Osteoblast (primary cell): ENCODE measurements around the gene SCUBE1. TPM values are rescaled to one million over a fixed set of nuclear protein-coding genes. Genes with fewer than 3 reads are reported as not detected.
A peak's percentile ranks its signal among the peaks of the same experiment; 100 is the strongest.

Experiments
- DNase-seq: peaks from one replicate; pipeline ENCODE4 v3.0.0; 2011; ENCODE audit warnings: low spot score, mixed read lengths; ENCODE audit not compliant: insufficient read length; ENCODE audit errors: missing footprints
- H2AFZ ChIP-seq: 2 replicates; pipeline ENCODE4 v1.6.0; 2011; ENCODE audit warnings: mild to moderate bottlenecking, low read length
- H3K27ac ChIP-seq: 2 replicates; pipeline ENCODE4 v1.5.1; 2011; ENCODE audit warnings: mild to moderate bottlenecking, low read depth, low read length, moderate library complexity
- H3K27me3 ChIP-seq: 2 replicates; pipeline ENCODE4 v1.6.0; 2012; ENCODE audit warnings: mild to moderate bottlenecking, control low read depth, inconsistent platforms, low read length, moderate library complexity; ENCODE audit not compliant: insufficient read depth
- H3K36me3 ChIP-seq: 2 replicates; pipeline ENCODE4 v1.5.1; 2011; ENCODE audit warnings: mild to moderate bottlenecking, low read length, control low read depth, moderate library complexity; ENCODE audit not compliant: insufficient read depth
- H3K4me1 ChIP-seq: 2 replicates; pipeline ENCODE4 v1.5.1; 2011; ENCODE audit warnings: mild to moderate bottlenecking, low read length, control low read depth, moderate library complexity; ENCODE audit not compliant: insufficient read depth
- H3K4me2 ChIP-seq: 2 replicates; pipeline ENCODE4 v1.6.0; 2011; ENCODE audit warnings: mild to moderate bottlenecking, low read length; ENCODE audit not compliant: insufficient read depth
- H3K4me3 ChIP-seq: fragments of 200-600 bp; sonication (generic); 3 replicates; pipeline ENCODE4 v1.5.1; 2012; ENCODE audit warnings: mild to moderate bottlenecking, low read length, inconsistent platforms; ENCODE audit not compliant: insufficient read depth
- H3K79me2 ChIP-seq: 2 replicates; pipeline ENCODE4 v1.6.0; 2012; ENCODE audit warnings: mild to moderate bottlenecking, low read length, control low read depth, inconsistent platforms; ENCODE audit not compliant: insufficient read depth
- H3K9me3 ChIP-seq: 2 replicates; pipeline ENCODE4 v1.5.1; 2011; ENCODE audit warnings: low read depth, low read length, control low read depth
- H4K20me1 ChIP-seq: 2 replicates; pipeline ENCODE4 v1.6.0; 2012; ENCODE audit warnings: mild to moderate bottlenecking, low read length, control low read depth; ENCODE audit not compliant: insufficient read depth
- total RNA-seq: library from RNA; depleted of rRNA; stranded (reverse); fragments of >200 nt; gene quantifications from 2 replicates; pipeline ENCODE4 v1.2.3, GENCODE V29; 2012
- TF ChIP-seq, protein P1 (sequence below): IDR thresholded peaks from 2 replicates; pipeline ENCODE4 v1.5.1; 2011; ENCODE audit warnings: mild to moderate bottlenecking, low read depth, low read length, moderate library complexity; ENCODE audit errors: extremely low read depth

Gene SCUBE1
- total RNA-seq, 1 donor = 2.2 TPM

DNA sequence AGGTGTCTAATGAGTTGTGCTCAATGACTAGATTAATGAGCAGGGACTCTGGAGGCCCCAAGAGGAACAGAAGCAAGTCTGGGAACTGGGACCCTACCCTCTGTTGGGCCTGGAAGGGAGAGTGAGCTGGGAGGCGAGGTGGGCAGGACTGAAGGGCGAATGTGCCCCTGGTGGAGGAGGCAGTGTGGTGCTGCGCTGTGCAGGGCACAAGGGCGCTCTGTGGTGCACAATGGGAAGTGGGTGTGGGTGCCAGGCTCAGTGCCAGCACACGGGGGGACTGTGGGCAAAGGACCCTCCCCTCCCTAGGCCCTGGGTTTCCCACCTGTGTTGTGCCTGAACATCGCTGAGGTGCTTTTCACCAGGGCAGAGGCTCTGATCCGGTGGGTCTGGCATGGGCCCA is 98.8 kb downstream of the SCUBE1 start:
- Histone ChIP-seq H3K27ac (no peak overlapping the region), H3K9me3 (no peaks in the 10 kb centered on the region), H3K36me3 (no peaks in the 10 kb centered on the region), H3K27me3 (no peaks in the 10 kb centered on the region), H2AFZ (no peak overlapping the region), H3K4me3 (no peak overlapping the region), H3K79me2 (no peaks in the 10 kb centered on the region), H3K4me2 (no peak overlapping the region), H4K20me1 (no peaks in the 10 kb centered on the region), H3K4me1 (no peaks in the 10 kb centered on the region)
- TF ChIP-seq, protein P1, sequence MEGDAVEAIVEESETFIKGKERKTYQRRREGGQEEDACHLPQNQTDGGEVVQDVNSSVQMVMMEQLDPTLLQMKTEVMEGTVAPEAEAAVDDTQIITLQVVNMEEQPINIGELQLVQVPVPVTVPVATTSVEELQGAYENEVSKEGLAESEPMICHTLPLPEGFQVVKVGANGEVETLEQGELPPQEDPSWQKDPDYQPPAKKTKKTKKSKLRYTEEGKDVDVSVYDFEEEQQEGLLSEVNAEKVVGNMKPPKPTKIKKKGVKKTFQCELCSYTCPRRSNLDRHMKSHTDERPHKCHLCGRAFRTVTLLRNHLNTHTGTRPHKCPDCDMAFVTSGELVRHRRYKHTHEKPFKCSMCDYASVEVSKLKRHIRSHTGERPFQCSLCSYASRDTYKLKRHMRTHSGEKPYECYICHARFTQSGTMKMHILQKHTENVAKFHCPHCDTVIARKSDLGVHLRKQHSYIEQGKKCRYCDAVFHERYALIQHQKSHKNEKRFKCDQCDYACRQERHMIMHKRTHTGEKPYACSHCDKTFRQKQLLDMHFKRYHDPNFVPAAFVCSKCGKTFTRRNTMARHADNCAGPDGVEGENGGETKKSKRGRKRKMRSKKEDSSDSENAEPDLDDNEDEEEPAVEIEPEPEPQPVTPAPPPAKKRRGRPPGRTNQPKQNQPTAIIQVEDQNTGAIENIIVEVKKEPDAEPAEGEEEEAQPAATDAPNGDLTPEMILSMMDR = no peak
- no peak for DNase-seq

DNA sequence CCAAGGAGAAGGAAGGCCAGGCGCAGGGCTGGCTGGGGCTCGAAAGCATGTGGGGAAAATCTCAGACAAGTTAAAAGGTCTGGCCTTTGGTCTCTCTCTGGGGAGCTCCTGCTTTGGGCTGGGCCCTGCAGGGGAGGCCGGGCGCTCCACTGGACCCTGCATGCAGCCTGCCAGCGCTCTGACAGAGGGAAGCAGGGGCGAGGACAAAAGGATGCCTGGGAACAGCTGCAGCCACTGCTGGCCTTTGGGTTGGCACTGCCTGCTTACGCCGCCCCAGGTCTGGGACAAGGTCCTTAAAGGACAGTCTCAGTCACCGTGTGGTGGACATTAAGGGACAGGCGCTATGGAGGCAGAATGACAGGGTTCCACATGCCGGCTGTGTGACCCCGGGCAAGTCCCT is 99.8 kb downstream of the SCUBE1 start:
- Histone ChIP-seq H4K20me1 (no peaks in the 10 kb centered on the region), H3K9me3 (no peaks in the 10 kb centered on the region), H3K27ac (no peak overlapping the region), H3K4me3 (no peak overlapping the region), H2AFZ (no peak overlapping the region), H3K4me1 (no peaks in the 10 kb centered on the region), H3K27me3 (peaks cover 6% of the 10 kb centered on the region), H3K4me2 (no peak overlapping the region), H3K36me3 (no peaks in the 10 kb centered on the region), H3K79me2 (no peaks in the 10 kb centered on the region)
- DNase-seq = no peak
- TF ChIP-seq, protein P1 = no peak

DNA sequence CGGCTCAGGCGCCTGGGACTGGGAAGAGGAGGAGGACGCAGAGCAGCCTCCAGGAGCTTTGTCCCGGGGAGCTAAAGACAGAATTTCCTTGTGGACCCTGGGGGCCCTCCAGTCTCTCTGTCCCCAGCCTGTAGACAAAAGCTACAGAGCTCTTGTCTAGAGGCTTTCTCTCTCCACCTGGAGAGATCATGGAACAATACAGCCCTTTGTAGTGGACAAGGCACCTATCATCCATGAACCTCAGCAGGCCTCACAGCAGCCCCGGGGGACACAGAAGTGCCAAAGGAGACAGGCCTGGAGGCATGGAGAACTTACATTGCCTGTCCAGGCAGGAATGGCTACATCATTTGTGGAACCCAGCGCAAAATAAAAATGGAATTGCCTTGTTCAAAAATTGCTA is 100.5 kb downstream of the SCUBE1 start:
- TF ChIP-seq, protein P1 = no peak

DNA sequence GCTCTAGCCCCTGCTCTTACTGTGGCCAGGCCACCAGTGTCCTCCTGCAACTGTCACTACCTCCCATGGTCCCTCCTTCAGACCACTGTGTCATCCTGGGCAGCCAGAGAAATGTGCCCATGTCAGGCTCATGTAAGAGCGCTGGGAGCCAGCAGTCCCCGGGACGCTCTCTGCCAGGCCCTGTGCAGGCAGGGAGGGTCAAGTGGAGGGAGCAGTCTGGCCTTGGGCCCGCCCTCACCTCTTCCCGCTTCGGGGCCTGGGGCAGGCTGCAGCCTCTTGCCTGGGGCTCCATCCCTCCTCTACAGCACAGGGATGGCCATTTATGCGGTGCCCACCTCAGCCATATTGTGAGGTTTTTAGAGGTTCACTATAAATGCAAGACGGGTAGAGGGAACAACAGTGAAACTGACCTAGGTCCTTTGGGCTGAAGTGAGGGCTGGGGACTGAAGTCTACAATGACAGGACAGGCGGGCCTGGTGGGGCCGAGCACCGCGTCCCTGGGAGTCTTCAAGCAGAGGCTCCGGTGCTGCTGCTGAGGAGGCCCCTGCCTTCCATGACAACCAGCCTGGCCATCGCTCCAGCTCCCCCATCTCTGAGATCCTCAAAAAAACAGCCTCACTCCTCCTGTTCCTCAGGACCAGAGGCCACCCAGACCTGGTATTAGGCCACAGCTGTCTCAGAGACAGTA is 101.3 kb downstream of the SCUBE1 start:
- Histone ChIP-seq H3K4me3 (no peak overlapping the region), H4K20me1 (no peaks in the 10 kb centered on the region), H3K9me3 (no peaks in the 10 kb centered on the region), H3K36me3 (no peaks in the 10 kb centered on the region), H3K4me2 (no peak overlapping the region), H3K27ac (no peak overlapping the region), H3K79me2 (no peaks in the 10 kb centered on the region), H3K4me1 (no peaks in the 10 kb centered on the region), H3K27me3 (peaks cover 6% of the 10 kb centered on the region), H2AFZ (no peak overlapping the region)
- DNase-seq = peak; percentile 75
- TF ChIP-seq, protein P1 = no peak

More for the DNA sequence above, 100.5 kb downstream of the SCUBE1 start:
- Histone ChIP-seq H2AFZ (no peak overlapping the region), H3K36me3 (no peaks in the 10 kb centered on the region), H3K4me1 (no peaks in the 10 kb centered on the region), H3K9me3 (no peaks in the 10 kb centered on the region), H3K4me2 (no peak overlapping the region), H3K79me2 (no peaks in the 10 kb centered on the region), H3K27me3 (peaks cover 6% of the 10 kb centered on the region), H3K27ac (no peak overlapping the region), H3K4me3 (no peak overlapping the region), H4K20me1 (no peaks in the 10 kb centered on the region)
- peak; percentile 75 for DNase-seq
